Uterus (tissue), 4 donors: ENCODE data around the gene RMRP. TPM values are rescaled to one million over a fixed set of nuclear protein-coding genes. Genes with fewer than 3 reads are reported as not detected.

Source experiments
- DNase-seq, 2 donors: peaks; one replicate each; pipeline ENCODE4 v3.0.0-alpha.2; 2019 to 2020
- H3K27ac ChIP-seq, 2 donors: fragments of 200-600 bp; sonication (generic); 1 replicate in 1 of 2; 2 replicates in 1 of 2; pipeline ENCODE4 v1.5.1; 2016 to 2018
- H3K27me3 ChIP-seq, 2 donors: fragments of 200-600 bp; sonication (generic); one replicate each; pipeline ENCODE4 v1.5.1; 2018 to 2019; ENCODE audit warnings: control low read depth in 1 of 2
- H3K36me3 ChIP-seq, 2 donors: fragments of 200-600 bp; sonication (generic); one replicate each; pipeline ENCODE4 v1.5.1; 2019; ENCODE audit warnings: control low read depth in 1 of 2
- H3K4me1 ChIP-seq, 2 donors: fragments of 200-600 bp; sonication (generic); one replicate each; pipeline ENCODE4 v1.5.1; 2018 to 2019; ENCODE audit warnings: control low read depth in 1 of 2
- H3K4me3 ChIP-seq, 2 donors: fragments of 200-600 bp; sonication (generic); 1 replicate in 1 of 2; 2 replicates in 1 of 2; pipeline ENCODE4 v1.5.1; 2018 to 2019; ENCODE audit warnings: mild to moderate bottlenecking in 1 of 2
- H3K9me3 ChIP-seq, 2 donors: fragments of 200-600 bp; sonication (generic); one replicate each; pipeline ENCODE4 v1.5.1; 2019; ENCODE audit warnings: control low read depth in 1 of 2
- POLR2A ChIP-seq, 2 donors: fragments of 450-650 bp; IDR thresholded peaks; one replicate each; pipeline ENCODE4 v1.6.1; 2016; ENCODE audit warnings: antibody characterized with exemption in 2 of 2, mild to moderate bottlenecking in 1 of 2, moderate library complexity in 1 of 2
- intact Hi-C: fragments of 100-400 bp; cut with DNase I; formaldehyde crosslinking; loops from one replicate; pipeline ENCODE4 v1.15.1; 2023; ENCODE audit warnings: low total_unique reads
- total RNA-seq, 4 donors: library from RNA; depleted of rRNA in 3 of 4; stranded (reverse); fragments of >200 nt in 3 of 4; gene quantifications; one replicate each; pipeline versions ENCODE4 v1.1.0 to v1.2.4, GENCODE V29; 2014 to 2023
- TF ChIP-seq, protein P1 (sequence below), 4 experiments: fragments of 200-600 bp in 2 of 4; fragments of 450-650 bp in 2 of 4; sonication (generic) in 2 of 4; IDR thresholded peaks; one replicate each; pipeline ENCODE4 v1.5.1; 2016 to 2019; ENCODE audit warnings: antibody characterized with exemption in 4 of 4, mild to moderate bottlenecking in 2 of 4, moderate library complexity in 1 of 4
- donor health status: DM: yes; HTN: yes; CAD: no.

Gene RMRP
- total RNA-seq, 4 donors from 2014 or later: 2,632 to 57,722 (median 9,015) TPM

DNA sequence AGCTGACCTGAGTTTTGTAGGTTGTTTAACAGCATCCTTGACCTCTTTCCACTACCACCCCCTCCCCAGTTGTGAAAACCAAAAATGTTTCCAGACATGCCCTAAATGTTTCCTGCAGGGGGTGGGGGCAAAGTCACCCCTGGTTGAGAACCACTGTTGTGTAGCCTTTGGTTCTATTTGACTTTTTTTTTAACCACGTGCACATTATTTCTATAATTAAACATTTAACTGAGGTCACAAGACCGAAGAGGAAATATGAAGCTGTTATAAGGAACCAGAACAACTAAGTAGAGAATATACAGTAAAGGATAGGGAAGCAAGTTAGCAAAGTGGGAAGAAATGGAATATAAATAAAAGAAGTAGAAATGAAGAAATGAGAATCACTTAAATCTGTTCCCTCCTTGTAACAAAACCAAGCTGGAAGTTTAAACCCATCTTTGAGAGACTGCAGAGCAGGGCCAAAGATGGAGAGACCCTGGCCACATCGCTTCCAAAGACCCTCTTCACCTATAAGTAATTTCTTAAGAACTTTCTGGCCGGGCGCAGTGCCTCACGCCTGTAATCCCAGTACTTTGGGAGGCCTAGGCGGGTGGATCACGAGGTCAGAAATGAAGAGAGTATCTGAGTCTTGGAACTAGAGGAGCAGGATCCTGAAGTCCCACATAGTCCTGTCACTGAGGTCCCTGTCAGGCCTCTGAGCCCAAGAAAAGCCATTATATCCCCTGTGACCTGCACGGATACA lies 21.5 kb downstream of the RMRP start:
- Histone ChIP-seq H3K27ac (no peak overlapping the region), H3K27me3 (no peaks in the 10 kb centered on the region)
- TF ChIP-seq, protein P1, sequence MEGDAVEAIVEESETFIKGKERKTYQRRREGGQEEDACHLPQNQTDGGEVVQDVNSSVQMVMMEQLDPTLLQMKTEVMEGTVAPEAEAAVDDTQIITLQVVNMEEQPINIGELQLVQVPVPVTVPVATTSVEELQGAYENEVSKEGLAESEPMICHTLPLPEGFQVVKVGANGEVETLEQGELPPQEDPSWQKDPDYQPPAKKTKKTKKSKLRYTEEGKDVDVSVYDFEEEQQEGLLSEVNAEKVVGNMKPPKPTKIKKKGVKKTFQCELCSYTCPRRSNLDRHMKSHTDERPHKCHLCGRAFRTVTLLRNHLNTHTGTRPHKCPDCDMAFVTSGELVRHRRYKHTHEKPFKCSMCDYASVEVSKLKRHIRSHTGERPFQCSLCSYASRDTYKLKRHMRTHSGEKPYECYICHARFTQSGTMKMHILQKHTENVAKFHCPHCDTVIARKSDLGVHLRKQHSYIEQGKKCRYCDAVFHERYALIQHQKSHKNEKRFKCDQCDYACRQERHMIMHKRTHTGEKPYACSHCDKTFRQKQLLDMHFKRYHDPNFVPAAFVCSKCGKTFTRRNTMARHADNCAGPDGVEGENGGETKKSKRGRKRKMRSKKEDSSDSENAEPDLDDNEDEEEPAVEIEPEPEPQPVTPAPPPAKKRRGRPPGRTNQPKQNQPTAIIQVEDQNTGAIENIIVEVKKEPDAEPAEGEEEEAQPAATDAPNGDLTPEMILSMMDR (IDR thresholded peaks at IDR 0.05): no peak
- no peak for TF ChIP-seq POLR2A (IDR thresholded peaks at IDR 0.05)

GRCh38 chr9:35635730-35636129 lies 22.1 kb downstream of the RMRP start:
- TF ChIP-seq, protein P1 (IDR thresholded peaks at IDR 0.05): no peak
- TF ChIP-seq POLR2A (IDR thresholded peaks at IDR 0.05): no peak
- Histone ChIP-seq H3K4me1 (no peaks in the 10 kb centered on the region), H3K36me3 (no peaks in the 10 kb centered on the region), H3K27ac (no peak overlapping the region), H3K9me3 (no peaks in the 10 kb centered on the region), H3K27me3 (no peaks in the 10 kb centered on the region), H3K4me3 (no peak overlapping the region)
- intact Hi-C loops: no loop called here
- no peak for DNase-seq

More for the DNA sequence above, 21.5 kb downstream of the RMRP start:
- no peak for DNase-seq
- Histone ChIP-seq H3K9me3 (no peaks in the 10 kb centered on the region), H3K4me1 (no peaks in the 10 kb centered on the region), H3K36me3 (no peaks in the 10 kb centered on the region), H3K4me3 (no peak overlapping the region)
- intact Hi-C loops: no loop called here

- no peaks in the 10 kb centered on the region for H3K9me3 ChIP-seq
- no peak for DNase-seq
- intact Hi-C loops: no loop called here
- H3K4me3 ChIP-seq: no peak overlapping the region
- no peaks in the 10 kb centered on the region for H3K36me3 ChIP-seq
- TF ChIP-seq POLR2A (IDR thresholded peaks at IDR 0.05): no peak
- TF ChIP-seq, protein P1 (IDR thresholded peaks at IDR 0.05): no peak
- no peaks in the 10 kb centered on the region for H3K27me3 ChIP-seq
- no peaks in the 10 kb centered on the region for H3K4me1 ChIP-seq
- H3K27ac ChIP-seq: no peak overlapping the region
Observed at GRCh38 chr9:35629597-35629996, 28.2 kb downstream of the RMRP start.

DNA sequence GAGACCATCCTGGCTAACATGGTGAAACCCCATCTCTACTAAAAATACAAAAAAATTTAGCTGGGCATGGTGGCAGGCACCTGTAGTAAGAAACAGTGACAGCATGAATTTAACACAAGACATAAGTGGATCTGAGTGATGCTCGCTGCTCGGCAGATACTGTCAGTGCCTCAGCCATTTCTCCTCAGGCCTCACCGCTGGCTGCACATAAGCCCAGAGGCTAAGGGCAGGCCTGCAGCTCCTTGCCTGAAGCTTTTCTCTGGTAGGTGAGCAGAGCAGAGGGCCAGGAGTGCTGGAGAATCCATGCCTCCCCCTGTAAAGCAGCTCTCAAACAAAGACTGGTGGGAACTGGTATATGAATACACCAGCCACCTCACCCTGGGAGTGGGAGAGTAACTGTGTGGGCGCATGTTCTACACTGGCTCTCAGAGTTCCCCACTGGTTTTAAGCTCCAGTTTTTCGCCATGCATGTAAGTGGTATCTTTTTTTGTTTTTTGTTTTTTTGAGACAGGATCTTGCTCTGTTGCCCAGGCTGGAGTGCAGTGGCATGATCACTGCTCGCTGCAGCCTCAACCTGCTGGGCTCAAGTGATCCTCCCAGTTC lies 29.3 kb downstream of the RMRP start:
- no peak for TF ChIP-seq POLR2A (IDR thresholded peaks at IDR 0.05)
- TF ChIP-seq, protein P1 (IDR thresholded peaks at IDR 0.05): no peak

GRCh38 chr9:35627575-35627974 lies 30.2 kb downstream of the RMRP start:
- intact Hi-C loops: no loop called here
- Histone ChIP-seq H3K36me3 (no peaks in the 10 kb centered on the region), H3K4me3 (no peak overlapping the region), H3K4me1 (no peaks in the 10 kb centered on the region), H3K27me3 (no peaks in the 10 kb centered on the region), H3K9me3 (no peaks in the 10 kb centered on the region), H3K27ac (no peak overlapping the region)
- no peak for TF ChIP-seq POLR2A (IDR thresholded peaks at IDR 0.05)
- TF ChIP-seq, protein P1 (IDR thresholded peaks at IDR 0.05): no peak
- DNase-seq: no peak

More for the DNA sequence above, 29.3 kb downstream of the RMRP start:
- intact Hi-C loops: no loop called here
- H3K27ac ChIP-seq: no peak overlapping the region
- H3K4me3 ChIP-seq: no peak overlapping the region
- no peak for DNase-seq
- no peaks in the 10 kb centered on the region for H3K9me3 ChIP-seq
- no peaks in the 10 kb centered on the region for H3K4me1 ChIP-seq
- H3K36me3 ChIP-seq: no peaks in the 10 kb centered on the region
- no peaks in the 10 kb centered on the region for H3K27me3 ChIP-seq
